Activated T-cell treated with anti-CD3 and anti-CD28 coated beads, Interleukin-2, amount 50 U/mL, for 1 hour (primary cell): ENCODE measurements around the gene WDR70.
"Not testable (repeated sequence)": the region's sequence is repeated elsewhere in the genome, so short reads cannot be mapped to it uniquely, and the experiment has no call there.

ENCODE experiments used
- DNase-seq: peaks from one replicate; pipeline ENCODE4 v3.0.0-alpha.2; 2020

Gene WDR70

DNA sequence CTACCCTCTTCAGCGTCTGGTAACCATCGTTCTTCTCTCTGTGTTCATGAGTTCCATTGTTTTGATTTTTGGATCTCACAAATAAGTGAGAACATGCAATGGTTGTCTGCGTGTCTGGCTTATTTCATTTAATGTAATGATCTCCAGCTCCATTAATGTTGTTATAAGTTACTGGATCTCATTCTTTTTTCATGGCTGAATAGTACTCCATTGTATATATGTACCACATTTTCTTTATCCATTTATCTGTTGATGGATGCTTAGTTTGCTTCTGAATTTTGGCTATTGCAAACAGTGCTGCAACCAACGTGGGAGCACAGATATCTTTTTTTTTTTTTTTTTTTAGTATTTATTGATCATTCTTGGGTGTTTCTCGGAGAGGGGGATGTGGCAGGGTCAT lies 139.2 kb downstream of the WDR70 start:
- DNase-seq: not testable (repeated sequence)

DNA sequence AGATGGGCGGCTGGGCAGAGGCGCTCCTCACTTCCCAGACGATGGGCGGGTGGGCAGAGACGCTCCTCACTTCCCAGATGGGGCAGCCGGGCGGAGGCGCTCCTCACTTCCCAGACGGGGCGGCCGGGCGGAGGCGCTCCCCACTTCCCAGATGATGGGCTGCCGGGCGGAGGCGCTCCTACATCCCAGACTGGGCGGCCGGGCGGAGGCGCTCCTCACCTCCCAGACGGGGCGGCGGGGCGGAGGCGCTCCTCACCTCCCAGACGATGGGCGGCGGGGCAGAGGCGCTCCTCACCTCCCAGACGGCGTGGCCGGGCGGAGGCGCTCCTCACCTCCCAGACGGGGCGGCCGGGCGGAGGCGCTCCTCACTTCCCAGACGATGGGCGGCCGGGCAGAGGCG lies 140.2 kb downstream of the WDR70 start:
- DNase-seq: no peak

GRCh38 chr5:37519807-37520206 lies 140.7 kb downstream of the WDR70 start:
- DNase-seq: no peak

- no peak for DNase-seq
Measured at GRCh38 chr5:37520811-37521210, 141.7 kb downstream of the WDR70 start.

DNA sequence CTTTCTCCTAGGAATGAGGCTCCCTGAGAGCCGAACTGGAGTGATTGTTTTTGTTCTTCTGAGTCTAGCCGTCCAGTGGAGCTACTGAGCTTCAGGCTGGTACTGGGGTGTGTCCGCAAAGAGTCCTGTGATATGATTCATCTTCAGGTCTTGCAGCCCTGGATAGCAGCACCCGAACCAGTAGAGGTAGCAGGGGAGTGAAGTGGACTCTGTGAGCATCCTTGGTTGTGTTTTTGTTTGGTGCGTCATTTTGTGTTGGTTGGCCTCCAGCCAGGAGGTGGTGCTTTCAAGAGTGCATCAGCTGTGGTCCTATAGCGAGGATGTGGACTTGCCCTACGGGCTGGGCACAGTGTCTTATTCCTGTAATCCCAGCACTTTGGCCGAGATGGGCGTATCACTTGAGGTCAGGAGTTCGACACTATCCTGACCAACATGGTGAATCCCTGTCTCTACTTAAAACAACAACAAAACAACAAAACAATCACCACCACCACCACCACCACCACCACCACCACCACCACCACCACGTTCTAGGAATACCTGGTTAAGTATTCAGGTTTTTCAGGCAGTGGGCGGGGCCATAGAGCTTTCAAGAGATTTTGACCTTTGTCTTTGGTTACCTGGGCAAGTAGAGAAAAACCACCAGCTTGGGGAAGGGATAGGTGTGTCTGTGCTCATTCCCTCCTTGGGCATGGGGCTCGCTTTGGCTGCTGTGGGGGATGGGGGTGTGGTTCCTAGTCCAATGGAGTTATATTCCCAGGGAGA lies 154.0 kb downstream of the WDR70 start:
- DNase-seq: no peak

- DNase-seq: no peak
Measured at GRCh38 chr5:37533851-37534250, 154.7 kb downstream of the WDR70 start.

DNA sequence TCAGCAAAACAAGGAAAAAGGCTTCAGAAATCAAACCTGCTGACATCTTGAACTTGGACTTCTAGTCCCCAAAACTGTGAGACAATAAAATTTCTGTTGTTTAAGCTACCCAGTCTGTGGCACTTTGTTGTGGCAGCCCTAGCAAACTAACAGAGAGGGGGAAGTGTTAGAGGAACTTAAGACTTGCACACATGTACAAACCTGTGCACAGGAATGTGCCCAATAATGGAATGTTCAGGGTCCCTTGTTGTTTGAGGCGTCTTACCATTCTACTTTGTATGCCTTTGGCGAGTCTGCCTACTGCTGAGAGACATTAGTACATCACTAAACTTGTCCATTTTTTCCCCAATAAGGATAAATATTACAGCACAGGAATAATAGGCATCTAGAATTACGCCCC lies 160.3 kb downstream of the WDR70 start:
- no peak for DNase-seq

GRCh38 chr5:37543216-37543615 lies 164.1 kb downstream of the WDR70 start:
- DNase-seq: no peak

DNA sequence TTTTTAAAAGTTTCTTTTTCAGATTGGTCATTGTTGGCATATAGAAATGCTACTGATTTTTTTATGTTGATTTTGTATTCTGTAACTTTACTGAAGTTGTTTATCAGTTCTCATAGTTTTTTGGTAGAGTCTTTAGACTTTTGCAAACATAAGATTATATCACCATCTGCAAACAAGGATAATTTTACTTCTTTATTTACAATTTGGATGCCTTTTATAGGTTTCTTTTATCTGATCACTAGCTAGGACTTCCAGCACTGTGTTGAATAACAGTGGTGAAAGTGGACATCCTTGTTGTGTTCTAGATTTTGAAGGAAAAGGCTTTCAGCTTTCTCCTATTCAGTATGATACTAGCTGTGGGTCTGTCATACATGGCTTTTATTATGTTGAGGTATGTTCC lies 170.3 kb downstream of the WDR70 start:
- no peak for DNase-seq

DNA sequence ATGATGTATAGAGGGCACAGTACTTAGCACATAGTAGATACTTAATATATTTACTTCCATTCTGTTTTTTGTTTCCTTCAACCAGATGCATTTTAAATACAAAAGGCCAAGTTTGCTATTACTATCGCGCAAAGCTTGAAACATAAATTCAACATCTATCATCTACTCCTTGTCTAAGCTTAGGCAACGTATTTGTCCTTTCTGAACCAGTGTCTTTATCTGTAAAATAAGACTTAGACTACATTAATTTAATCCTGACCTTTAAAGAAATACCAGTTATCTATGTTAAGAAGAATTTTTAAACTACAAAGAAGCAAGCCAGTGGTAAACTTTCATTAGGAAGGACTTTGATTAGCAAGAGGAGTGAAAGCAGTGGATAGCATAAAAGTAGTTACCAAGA lies 173.0 kb downstream of the WDR70 start:
- no peak for DNase-seq

DNA sequence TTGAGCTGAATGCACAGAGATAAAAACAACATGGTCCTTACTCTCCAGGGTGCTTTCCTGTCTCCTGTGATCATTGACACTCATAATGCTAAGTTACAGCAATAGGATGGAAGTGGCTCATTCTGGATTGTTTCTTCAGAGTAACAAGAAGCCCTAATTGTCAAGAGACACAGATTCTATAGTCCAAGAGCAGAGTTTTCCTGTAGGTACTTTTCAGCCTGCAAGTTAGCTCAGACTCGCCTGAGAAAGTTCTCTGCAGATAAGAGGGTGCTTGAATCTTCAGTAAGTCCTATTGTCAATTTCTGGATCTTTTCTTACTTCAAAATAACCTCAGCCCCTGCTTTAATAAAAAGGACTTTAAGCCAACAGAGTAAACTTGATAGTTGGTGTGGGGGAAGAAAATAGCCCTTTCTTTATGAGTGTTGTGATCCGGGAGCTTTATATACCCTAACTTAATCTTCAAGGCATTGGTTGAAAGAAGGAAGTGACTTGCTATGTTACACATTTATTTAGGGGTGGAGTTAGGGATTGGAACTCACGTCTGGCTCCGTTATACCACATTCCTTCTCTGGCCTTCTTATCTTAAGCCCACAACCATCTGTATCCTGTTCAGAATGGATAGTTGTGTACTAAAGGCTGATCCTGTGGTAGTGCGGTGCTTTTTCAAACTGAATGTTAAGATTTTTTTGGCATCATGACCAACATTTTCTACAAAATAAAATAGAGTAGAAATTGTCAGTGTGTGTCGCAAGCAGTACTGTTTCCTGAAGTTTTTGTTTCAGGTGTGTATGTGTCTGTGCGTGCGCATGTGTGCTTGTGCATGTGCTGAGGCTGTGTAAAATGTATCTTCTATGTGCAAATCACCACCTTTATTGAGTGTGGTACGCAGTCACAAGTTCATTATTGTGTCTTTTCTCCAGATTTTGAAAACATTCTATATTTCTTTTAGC lies 173.9 kb downstream of the WDR70 start:
- DNase-seq: no peak

- DNase-seq: no peak
Measured at GRCh38 chr5:37553720-37554404, 174.7 kb downstream of the WDR70 start.

DNA sequence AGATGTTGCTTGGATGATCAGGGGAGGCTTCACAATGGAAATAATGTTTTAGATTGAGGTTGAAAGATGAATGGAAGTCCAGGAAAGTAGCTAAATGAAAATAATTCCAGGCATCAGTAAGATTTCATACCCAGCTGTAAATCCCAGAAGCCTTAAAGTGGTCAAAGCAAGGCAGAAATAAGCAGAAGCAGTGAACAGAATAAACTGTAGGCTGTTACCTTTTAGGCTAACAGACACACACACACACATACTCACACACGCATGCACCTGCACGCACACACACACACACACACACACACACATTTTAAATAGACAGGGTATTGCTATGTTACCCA lies 175.3 kb downstream of the WDR70 start:
- DNase-seq: no peak

GRCh38 chr5:37554938-37555337 lies 175.8 kb downstream of the WDR70 start:
- DNase-seq: no peak

- DNase-seq: no peak
Measured at GRCh38 chr5:37557734-37558293, 178.7 kb downstream of the WDR70 start.

- no peak for DNase-seq
Measured at GRCh38 chr5:37565062-37565670, 186.0 kb downstream of the WDR70 start.

GRCh38 chr5:37567566-37567965 lies 188.4 kb downstream of the WDR70 start:
- no peak for DNase-seq

DNA sequence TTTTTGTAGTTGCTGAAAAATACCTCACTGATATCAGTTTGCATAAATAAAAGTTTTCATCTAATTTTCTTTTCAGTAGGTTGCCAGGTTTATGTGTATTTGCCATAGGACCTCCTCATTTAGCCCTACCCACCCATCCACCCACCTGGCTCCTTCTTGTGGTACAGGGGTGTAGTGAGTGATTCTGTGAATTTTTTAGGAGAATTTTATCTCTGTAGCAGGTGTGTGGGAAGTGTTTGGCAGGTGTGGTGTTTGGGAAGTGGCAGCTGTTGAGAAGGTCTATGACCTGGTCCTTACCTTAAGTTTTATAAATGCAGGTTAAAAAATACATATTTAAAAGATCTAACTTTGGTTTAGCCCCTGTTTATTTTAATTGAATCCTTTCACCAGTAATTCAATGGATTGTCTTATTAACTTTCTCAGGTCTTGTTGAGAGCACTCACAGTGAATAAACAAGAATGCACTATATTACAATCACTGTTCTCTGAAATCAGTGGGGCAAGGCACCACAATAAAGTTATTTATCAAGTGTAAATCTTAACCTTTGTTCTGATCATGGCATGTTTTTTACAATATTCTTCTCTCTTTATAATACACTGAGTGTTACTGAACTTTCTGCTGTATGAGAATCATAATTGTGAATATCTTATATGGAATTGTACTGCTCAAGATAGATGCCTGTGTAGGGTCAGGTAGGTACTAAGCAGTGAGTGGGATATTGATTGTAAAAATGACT lies 189.1 kb downstream of the WDR70 start:
- no peak for DNase-seq

DNA sequence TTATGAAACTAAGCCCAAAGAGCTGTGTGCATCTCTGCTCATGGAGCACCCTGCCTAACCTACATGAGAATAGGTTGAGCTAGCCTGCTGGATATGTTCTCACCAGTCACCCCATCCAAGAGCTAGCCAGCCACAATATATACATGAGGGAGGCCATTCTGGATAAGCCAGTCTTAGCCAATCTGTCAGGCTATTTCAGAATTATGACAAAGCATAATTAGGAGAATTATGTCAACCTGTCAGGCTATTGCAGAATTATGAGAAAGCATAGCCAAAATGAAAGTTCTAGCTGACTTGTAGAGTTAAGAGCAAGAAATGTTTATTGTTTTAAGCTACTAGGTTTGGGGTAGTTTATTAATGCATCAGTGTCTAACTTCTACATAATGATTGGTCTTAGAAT lies 189.8 kb downstream of the WDR70 start:
- DNase-seq: no peak

- DNase-seq: no peak
Measured at GRCh38 chr5:37569466-37569865, 190.3 kb downstream of the WDR70 start.

GRCh38 chr5:37570597-37570996 lies 191.5 kb downstream of the WDR70 start:
- no peak for DNase-seq

DNA sequence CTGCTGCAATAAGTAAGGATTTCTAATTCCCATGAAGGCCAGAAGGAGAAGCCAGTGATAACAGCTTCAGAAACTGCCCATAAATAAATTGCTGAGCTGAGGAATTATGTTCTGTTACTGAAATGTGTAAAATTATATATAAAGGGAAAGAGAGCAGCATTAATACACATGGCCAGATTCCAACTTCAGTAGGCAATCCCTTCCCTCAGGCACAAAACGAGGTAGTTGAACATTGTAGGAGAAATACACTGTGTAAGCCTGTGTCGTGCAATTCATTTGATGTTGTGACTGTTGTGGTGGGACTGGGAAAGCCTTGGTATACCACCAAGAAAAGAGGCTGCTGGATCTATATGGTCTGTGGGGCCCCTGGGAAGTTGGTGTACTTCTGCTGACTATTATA lies 192.9 kb downstream of the WDR70 start:
- DNase-seq: no peak
